KBM-7 (cell line): Measurements from ENCODE around the gene DCPS.
"Not testable (repeated sequence)": the region's sequence is repeated elsewhere in the genome, so short reads cannot be mapped to it uniquely, and the experiment has no call there.

ENCODE experiments used
- DNase-seq: peaks from one replicate; pipeline ENCODE4 v3.0.0-alpha.2; 2015
- in situ Hi-C: fragments of 300-500 bp; cut with MboI; formaldehyde crosslinking; loops from 2 replicates; pipeline ENCODE4 v1.14.3; 2020; ENCODE audit warnings: low sequenced_read_pairs, low pct_unique_long_range_greater_than_20kb, mixed read lengths

DCPS gene

DNA sequence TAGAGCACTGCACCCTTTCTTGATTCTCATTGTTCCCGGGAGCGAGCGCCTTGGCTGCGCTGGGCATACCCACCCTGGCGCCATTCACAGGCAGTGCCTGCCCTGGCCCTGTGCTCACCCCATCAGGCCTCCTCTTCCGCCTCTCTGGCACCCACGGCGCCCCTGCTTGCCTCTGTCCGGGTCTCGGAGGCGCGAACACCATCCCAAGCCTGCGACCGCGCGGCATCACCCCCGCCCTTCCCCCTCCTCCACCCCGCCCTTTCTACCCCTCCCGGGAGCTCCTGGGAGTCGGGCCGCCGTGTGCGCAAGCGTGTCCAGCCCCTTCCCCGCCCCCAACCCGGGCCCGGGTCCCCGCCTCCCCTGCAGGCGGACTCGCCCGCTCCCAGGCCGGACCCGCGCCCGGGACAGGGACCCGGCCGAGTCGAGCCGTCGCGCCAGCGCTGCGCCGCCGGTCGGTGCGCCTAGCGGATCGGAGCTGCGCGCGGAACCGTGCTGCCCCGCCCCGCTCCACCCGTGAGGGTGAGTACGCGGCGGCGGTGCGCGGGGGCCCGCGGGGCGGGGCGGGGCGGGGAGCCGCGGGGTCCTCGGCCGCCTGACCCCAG is 51.6 kb downstream of the DCPS start, which contains the start of gene ST3GAL4:
ST3GAL4 (plus strand) TSS at position 363 of the 602 bp plus-strand sequence. CDS start 50,470 bp downstream, outside the sequence.
- in situ Hi-C loops, result no loop called here
- peak; percentile 52 for DNase-seq

DNA sequence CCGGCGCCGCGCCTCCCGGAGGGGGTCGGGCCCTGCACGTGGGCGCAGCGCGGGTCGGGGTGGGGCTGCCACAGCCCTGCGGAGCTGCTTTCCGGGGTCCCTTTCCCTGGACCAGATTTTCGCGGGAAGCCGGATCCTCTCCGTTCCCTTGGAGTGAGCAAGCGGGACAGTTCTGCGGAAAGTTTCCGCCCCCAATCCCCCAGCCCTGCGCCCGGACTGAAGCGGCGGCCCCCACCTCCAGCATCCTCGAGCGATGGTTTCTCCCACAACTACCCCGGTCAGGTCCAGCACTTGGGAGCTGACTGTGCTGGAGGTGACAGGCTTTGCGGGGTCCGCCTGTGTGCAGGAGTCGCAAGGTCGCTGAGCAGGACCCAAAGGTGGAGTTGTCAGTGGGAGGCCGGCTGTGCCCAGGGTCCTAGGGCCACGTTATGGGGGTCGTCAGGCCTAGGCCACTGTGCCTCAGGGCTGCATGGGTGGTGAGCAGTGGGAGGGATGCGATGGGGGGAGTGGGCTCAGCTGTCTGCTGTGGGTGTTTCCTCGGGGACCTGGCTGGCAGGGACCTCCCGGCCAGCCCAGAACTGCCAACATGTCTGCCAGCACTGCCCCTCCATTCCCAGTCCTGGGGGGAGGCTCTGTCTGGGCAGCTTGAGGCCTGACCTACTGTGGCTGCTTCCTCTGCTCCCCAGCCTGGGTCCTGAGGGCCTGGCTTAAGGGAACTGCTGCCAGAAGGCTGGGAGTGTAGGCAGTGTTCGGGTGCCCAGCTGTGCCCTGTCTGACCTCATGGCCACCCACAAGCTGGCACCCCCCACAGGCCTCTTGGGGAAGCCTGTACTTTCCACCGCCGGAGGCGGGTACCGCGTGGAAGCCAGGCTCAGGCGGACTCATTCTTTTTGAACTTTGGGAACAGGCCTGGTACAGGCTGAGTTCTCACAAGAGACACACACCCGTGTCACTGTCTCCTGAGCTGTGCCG is 52.4 kb downstream of the DCPS start:
- peak; percentile 53 for DNase-seq
- in situ Hi-C loops, result no loop called here

DNA sequence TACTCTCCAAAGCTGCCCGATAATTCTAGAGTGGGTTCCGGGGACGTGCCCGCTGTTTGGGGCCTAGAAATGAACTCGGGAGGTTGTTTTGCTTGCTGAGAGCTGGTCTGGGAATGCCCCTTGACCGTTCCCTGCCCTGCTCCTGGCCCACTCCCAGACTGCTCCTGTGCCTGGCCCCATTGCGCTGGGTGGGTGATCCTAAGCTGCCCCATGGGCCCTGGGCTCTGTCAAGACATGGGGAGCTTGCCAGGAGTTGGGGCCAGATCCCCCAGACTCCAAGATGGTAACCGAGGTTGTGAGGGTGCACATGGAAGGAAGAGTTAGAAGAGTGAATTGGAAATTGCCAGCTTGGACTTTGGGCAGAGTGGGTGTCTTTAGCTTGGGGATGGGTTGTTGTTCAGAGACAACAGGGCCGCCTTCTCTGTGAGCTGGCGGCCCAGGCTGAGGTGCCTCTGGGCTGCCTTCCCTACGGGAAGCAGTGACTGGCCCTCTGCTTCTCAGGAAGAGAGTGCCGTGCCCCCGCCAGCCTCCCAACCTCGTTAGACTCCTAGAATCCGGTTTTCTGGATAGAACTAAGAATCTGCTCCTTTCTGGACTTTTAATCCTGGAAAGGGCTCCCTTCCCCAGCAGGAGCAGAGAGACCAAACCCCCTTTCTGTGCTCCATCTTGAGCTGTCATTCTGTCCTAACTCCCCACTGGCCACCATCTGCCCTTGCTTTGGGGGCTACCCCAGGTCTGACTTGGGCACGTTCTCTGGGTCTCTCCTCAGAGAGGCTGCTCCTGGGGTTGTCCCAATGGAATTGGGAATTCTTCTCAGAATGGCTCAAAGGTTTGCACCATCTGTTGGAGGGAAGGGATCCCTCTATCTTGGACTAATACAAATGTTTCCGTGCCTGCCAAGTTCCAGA is 53.4 kb downstream of the DCPS start:
- in situ Hi-C loops, result no loop called here
- no peak for DNase-seq

- no peak for DNase-seq
- in situ Hi-C loops, result no loop called here
Observed at GRCh38 chr11:126357969-126358762, 54.3 kb downstream of the DCPS start.

GRCh38 chr11:126358763-126359160 is 54.9 kb downstream of the DCPS start:
- in situ Hi-C loops, result no loop called here
- no peak for DNase-seq

- DNase-seq, result no peak
- in situ Hi-C loops, result no loop called here
Observed at GRCh38 chr11:126359431-126360048, 55.7 kb downstream of the DCPS start.

DNA sequence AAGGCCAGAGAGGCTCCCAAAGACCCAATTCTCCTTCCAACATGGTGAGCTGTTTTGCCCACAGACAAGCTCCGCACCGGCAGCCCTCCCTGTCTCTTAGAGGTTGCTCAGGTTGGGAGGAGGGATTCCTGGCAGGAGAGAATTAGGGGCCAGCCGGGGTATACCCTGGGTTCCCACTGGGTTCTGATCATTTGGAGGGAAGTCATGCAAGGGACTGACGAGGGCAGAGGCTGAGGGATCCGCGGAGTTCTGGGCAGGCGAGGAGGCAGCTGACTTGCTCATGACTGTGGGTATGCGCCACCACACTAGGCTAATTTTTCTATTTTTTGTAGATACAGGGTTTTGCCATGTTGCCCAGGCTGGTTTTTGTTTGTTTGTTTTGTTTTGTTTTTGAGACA is 56.2 kb downstream of the DCPS start:
- in situ Hi-C loops, result no loop called here
- no peak for DNase-seq

DNA sequence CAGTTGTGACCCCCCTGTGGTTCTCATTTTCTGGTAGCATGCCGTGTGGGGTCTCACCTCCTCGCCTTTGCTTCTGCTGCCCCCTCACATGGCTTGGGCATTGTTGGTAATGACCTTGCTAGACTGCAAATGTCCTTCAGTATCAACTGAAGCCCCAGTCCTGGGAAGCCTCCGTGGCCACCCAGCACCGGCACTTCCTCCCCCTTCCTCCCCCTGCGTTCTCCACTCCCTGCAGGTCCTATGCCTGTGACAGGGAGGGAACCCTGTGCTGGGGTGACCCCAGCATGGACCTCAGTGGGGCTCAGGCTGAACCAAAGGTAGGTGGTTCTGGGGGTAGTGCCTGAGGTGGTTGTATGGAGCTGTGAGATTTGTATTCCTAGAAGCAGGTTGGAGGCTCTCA is 57.5 kb downstream of the DCPS start:
- in situ Hi-C loops, result no loop called here

GRCh38 chr11:126362879-126363655 is 59.2 kb downstream of the DCPS start:
- no peak for DNase-seq
- in situ Hi-C loops, result no loop called here

More for the DNA sequence above, 57.5 kb downstream of the DCPS start:
- no peak for DNase-seq

- in situ Hi-C loops, result no loop called here
- no peak for DNase-seq
Observed at GRCh38 chr11:126363706-126364248, 59.9 kb downstream of the DCPS start.

GRCh38 chr11:126364735-126365134 is 60.9 kb downstream of the DCPS start:
- in situ Hi-C loops, result not testable (repeated sequence)

DNA sequence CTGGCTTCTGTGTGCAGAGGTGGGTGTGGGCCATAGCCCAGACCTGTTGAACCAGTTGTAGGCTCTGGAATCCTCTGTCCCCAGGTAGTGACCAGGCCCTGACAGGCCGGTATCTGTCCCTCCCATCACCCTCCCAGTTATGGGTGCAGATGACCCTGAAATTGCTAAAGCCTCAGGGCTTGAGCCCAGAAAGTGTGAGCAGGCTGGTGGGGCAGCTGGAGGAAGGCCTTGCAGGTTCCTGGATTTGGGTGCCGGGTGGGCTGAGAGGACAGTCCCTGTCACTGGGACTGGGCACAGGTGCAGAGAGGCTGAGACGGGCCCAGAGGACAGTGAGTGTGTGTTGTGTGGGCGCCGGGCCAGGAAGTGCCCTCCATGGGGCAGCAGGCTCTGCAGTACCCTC is 61.6 kb downstream of the DCPS start:
- in situ Hi-C loops, DNase-seq: not testable (repeated sequence)

More at GRCh38 chr11:126364735-126365134, 60.9 kb downstream of the DCPS start:
- DNase-seq, result not testable (repeated sequence)

- DNase-seq, result no peak
- in situ Hi-C loops, result no loop called here
Observed at GRCh38 chr11:126366064-126366822, 62.4 kb downstream of the DCPS start.

DNA sequence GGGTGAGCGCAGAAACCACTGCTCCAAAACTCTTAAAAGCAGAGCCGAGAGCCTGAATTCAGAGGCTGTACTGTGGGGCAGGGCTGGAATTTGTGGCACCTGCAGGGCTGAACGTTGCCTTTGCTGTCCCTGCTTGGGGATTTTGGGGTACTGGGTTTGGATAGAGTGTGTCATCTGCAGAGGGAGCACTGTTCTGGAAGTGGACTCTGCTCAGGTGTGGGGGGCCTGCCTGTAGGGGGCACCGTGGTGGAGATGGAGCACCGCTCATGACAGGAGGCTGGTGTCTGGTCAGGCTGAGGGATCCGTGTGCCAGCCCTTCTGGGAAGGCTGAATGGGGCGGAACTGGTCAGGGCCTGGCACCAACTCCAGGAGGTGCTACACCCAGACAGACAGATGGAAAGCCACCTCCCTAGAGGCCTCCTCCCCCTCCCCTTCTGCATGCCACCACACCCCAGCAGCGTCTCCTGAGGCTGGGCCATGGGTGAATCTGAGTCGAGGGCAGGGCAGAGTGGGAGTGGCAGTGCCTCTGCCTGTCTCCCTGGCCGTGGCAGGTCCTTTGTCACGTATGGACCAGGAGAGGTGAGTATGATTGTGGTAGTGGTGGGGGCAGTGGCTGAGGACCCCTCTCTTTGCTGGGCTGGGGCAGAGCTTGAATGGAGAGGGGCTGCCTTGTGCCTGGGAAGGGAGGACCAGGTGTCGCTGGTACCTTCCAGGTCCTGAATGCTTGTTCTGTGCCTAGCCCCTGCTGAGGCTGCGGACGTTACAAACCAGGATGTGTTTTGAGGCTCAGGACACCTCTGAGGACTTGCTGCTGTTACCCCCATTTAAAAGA is 63.2 kb downstream of the DCPS start:
- DNase-seq, in situ Hi-C loops: not testable (repeated sequence)

DNA sequence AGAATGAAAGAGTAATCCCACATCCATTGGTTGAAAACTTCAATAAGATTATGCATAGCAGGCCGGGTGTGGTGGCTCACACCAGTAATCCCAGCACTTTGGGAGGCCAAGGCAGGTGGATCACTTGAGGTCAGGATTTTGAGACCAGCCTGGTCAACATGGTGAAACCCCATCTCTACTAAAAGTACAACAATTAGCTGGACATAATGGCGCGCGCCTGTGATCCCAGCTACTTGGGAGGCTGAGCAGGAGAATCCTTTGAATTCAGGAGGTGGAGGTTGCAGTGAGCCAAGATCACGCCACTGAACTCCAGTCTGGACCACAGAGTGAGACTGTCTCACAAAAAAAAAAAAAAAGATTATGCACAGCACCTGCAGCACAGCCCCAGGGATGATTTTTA is 63.9 kb downstream of the DCPS start:
- in situ Hi-C loops, DNase-seq: not testable (repeated sequence)
